GM12878 (cell line): Measurements from ENCODE around the gene CAMK2D.

Source experiments
- CBFB ChIP-seq: IDR thresholded peaks from 2 replicates; pipeline ENCODE4 v1.6.1; 2016; ENCODE audit warnings: antibody characterized with exemption, low read depth
- MEF2A ChIP-seq: IDR thresholded peaks from 2 replicates; pipeline ENCODE4 v1.6.1; 2011; ENCODE audit warnings: low read depth, mild to moderate bottlenecking, low read length, moderate library complexity; ENCODE audit not compliant: insufficient read depth
- MYC ChIP-seq: IDR thresholded peaks from 2 replicates; pipeline ENCODE4 v1.6.1; 2011; ENCODE audit warnings: mild to moderate bottlenecking, low read length, moderate library complexity, inconsistent platforms; ENCODE audit not compliant: insufficient read depth, insufficient replicate concordance, insufficient read length, severe bottlenecking
- POLR2A ChIP-seq: IDR thresholded peaks from 2 replicates; pipeline ENCODE4 v1.6.1; 2011; ENCODE audit warnings: low read depth, mild to moderate bottlenecking, low read length
- POLR2AphosphoS5 ChIP-seq: IDR thresholded peaks from 2 replicates; pipeline ENCODE4 v1.6.1; 2011; ENCODE audit warnings: mild to moderate bottlenecking, low read length, inconsistent platforms
- RAD21 ChIP-seq: IDR thresholded peaks from 2 replicates; pipeline ENCODE4 v1.6.1; 2011; ENCODE audit warnings: mild to moderate bottlenecking, low read depth, low read length, moderate library complexity; ENCODE audit not compliant: insufficient read depth
- RBBP5 ChIP-seq: fragments of 200-600 bp; sonication (generic); conservative IDR thresholded peaks from 2 replicates; pipeline ENCODE4 v1.6.1; 2016
- TF ChIP-seq, protein P1 (sequence below): IDR thresholded peaks from 2 replicates; pipeline ENCODE4 v1.6.1; 2012; ENCODE audit warnings: low read depth, low read length, improper control_type of control experiment
- TF ChIP-seq, protein P2 (sequence below): IDR thresholded peaks from 2 replicates; pipeline ENCODE4 v1.6.1; 2011; ENCODE audit warnings: low read depth, mild to moderate bottlenecking, low read length, moderate library complexity, borderline replicate concordance; ENCODE audit errors: extremely low read depth
- TF ChIP-seq, protein P3 (sequence below), 3 experiments: IDR thresholded peaks in 2 of 3; conservative IDR thresholded peaks in 1 of 3; 2 replicates each; pipeline ENCODE4 v1.5.1; 2011; ENCODE audit warnings: low read depth in 3 of 3, low read length in 3 of 3, mild to moderate bottlenecking in 3 of 3, control low read depth in 2 of 3, moderate library complexity in 2 of 3, inconsistent platforms in 1 of 3, mixed read lengths in 1 of 3; ENCODE audit not compliant: control insufficient read depth in 2 of 3, insufficient read depth in 1 of 3; ENCODE audit errors: extremely low read depth in 1 of 3

DNA sequence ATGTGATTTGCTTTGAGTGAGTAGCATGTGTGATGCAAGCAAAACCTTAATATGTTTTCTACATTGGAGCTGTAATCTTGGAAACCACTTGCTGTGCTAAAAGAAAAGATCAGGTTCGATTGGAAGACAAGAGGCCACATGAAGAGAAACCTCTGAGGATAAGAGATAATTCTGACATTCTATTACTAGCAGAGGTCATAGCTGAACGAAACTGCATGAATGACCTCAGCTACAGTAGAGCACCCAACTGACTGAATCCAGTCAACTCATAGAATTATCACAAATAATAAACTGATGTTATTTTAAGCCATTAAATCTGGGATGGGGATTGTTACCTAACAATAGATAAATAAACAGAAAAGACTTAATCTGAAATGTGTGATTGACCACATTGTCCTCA, 147.1 kb downstream of the CAMK2D start:
- TF ChIP-seq CBFB (no peak), RAD21 (no peak), POLR2A (no peak), POLR2AphosphoS5 (no peak), RBBP5 (no peak), MYC (no peak), MEF2A (no peak)
- TF ChIP-seq, protein P1, sequence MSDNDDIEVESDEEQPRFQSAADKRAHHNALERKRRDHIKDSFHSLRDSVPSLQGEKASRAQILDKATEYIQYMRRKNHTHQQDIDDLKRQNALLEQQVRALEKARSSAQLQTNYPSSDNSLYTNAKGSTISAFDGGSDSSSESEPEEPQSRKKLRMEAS = no peak
- TF ChIP-seq, protein P2, sequence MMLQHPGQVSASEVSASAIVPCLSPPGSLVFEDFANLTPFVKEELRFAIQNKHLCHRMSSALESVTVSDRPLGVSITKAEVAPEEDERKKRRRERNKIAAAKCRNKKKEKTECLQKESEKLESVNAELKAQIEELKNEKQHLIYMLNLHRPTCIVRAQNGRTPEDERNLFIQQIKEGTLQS = no peak
- TF ChIP-seq, protein P3, sequence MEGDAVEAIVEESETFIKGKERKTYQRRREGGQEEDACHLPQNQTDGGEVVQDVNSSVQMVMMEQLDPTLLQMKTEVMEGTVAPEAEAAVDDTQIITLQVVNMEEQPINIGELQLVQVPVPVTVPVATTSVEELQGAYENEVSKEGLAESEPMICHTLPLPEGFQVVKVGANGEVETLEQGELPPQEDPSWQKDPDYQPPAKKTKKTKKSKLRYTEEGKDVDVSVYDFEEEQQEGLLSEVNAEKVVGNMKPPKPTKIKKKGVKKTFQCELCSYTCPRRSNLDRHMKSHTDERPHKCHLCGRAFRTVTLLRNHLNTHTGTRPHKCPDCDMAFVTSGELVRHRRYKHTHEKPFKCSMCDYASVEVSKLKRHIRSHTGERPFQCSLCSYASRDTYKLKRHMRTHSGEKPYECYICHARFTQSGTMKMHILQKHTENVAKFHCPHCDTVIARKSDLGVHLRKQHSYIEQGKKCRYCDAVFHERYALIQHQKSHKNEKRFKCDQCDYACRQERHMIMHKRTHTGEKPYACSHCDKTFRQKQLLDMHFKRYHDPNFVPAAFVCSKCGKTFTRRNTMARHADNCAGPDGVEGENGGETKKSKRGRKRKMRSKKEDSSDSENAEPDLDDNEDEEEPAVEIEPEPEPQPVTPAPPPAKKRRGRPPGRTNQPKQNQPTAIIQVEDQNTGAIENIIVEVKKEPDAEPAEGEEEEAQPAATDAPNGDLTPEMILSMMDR (IDR thresholded peaks at IDR 0.05 in 2 of 3, conservative IDR thresholded peaks at IDR 0.05 in 1 of 3; ENCODE audit: control insufficient read depth in 2 of 3, extremely low read depth in 1 of 3, insufficient read depth in 1 of 3, low read depth in 3 of 3, low read length in 3 of 3) = no peak
